RWPE1 (cell line): ENCODE measurements around the gene CTDSPL.

Experiments used
- CTCF ChIA-PET: fragments of 350-600 bp; sonication (Branson Sonifier 250); formaldehyde crosslinking; extraction: SDS; loops from one replicate; lab custom pipeline; 2021; lab: Yijun Ruan, JAX
- POLR2A ChIA-PET: fragments of 400-600 bp; formaldehyde crosslinking; extraction: SDS; loops from one replicate; lab custom pipeline; 2020; ENCODE audit warnings: antibody characterized with exemption; ENCODE audit not compliant: low non-redundant PET; lab: Yijun Ruan, JAX
- DNase-seq: peaks from one replicate; pipeline ENCODE4 v3.0.0; 2012; ENCODE audit warnings: low spot score
- H3K27ac ChIP-seq: fragments of 450-650 bp; 2 replicates; pipeline ENCODE4 v1.5.1; 2017
- TF ChIP-seq, protein P1 (sequence below): fragments of 450-650 bp; conservative IDR thresholded peaks from 2 replicates; pipeline ENCODE4 v1.5.1; 2017; ENCODE audit warnings: low read depth, mild to moderate bottlenecking

Gene CTDSPL

DNA sequence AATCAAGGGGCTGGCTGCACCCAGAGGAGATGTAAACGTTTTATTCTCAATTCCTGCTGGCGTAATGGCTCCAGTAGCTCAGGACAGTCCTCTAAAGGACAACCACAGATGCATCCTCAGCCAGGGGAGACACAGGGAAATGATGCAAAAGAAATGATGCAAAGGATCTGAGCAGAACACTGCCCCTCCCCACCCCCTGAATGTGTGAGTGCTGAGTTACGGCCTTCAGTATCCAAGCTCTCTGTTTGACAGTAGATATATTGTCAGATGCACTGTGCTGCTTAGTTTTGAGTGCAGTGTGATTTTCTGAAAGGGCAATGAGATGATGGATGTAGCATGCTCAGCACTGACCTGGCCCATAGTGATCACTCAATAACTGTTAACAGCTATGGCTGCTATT lies 41.4 kb upstream of the CTDSPL start:
- ChIA-PET POLR2A (no interaction called here), CTCF (no interaction called here)
- DNase-seq = no peak
- TF ChIP-seq, protein P1, sequence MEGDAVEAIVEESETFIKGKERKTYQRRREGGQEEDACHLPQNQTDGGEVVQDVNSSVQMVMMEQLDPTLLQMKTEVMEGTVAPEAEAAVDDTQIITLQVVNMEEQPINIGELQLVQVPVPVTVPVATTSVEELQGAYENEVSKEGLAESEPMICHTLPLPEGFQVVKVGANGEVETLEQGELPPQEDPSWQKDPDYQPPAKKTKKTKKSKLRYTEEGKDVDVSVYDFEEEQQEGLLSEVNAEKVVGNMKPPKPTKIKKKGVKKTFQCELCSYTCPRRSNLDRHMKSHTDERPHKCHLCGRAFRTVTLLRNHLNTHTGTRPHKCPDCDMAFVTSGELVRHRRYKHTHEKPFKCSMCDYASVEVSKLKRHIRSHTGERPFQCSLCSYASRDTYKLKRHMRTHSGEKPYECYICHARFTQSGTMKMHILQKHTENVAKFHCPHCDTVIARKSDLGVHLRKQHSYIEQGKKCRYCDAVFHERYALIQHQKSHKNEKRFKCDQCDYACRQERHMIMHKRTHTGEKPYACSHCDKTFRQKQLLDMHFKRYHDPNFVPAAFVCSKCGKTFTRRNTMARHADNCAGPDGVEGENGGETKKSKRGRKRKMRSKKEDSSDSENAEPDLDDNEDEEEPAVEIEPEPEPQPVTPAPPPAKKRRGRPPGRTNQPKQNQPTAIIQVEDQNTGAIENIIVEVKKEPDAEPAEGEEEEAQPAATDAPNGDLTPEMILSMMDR = no peak
- no peak overlapping the region for H3K27ac ChIP-seq

DNA sequence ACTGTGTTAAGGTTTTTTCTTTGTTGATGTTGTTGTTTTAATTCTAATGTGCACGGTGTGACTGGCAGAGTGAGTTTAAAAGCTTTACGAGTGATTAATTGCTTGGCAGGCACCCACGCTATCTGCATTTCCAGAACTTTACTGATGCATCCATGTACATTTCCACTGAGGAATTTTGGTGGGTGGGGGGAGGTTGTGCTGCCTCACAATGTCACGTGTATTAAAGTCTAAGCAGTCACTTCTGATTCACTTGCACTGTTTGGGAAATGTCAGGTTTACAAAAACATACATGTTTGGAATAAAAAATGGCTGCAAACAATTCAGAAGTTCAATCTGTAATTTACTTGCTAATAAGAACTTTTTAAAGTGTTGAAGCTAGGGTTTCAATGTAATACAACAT lies 38.5 kb upstream of the CTDSPL start:
- CTCF ChIA-PET = no interaction called here
- no peak for DNase-seq
- TF ChIP-seq, protein P1 = no peak
- POLR2A ChIA-PET = no interaction called here
- no peak overlapping the region for H3K27ac ChIP-seq

DNA sequence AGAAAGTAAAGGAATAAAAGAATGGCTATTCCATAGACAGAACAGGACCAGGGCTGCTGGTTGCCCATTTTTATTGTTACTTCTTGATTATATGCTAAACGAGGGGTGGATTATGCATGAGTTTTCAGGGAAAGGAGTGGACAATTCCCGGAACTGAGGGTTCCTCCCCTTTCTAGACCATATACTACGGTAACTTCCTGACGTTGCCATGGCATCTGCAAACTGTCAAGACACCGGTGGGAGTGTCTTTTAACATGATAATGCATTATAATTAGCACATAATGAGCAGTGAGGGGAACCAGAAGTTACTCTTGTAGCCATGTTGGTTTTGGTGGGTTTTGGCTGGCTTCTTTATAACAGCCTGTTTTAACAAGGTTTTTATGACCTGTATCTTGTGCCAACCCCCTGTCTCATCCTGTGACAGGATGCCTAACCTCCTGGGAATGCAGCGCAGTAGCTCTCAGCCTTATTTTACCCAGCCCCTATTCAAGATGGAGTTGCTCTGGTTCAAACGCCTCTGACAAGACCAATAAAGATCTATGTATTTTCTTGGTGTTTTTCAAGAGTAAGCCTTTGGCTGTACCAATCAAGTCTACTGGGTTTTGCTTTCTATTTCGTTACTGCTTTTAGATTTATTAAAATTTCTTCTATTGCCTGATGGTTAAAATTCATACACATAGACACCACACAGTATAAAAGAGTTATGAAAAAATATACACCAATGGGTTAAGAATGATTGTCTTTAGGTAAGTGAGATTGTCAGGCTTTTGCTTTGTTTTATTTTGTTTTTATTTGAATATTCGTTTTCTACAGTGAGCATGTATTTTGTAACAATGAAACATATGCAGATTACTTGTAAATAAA lies 37.4 kb upstream of the CTDSPL start:
- CTCF ChIA-PET = no interaction called here
- TF ChIP-seq, protein P1 = no peak
- DNase-seq = no peak
- POLR2A ChIA-PET = no interaction called here
- no peak overlapping the region for H3K27ac ChIP-seq

DNA sequence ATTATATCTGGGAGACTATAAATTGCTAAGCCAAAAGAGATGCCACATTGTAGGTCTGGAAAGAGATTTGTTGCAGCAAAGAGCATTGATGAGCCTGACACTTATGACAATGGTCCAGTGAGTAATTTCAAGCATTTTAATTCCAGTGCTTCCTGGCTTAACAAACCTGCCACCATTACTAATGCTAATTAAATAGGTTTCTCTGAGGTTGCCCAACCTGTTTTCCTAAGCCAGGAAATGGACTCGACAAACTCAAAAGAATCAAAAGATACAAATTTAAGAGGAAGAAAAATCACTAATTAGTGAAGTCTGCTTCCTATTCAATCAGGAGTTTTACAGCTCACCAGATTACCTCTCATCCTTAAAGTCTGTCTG lies 36.7 kb upstream of the CTDSPL start:
- POLR2A ChIA-PET = no interaction called here
- no peak overlapping the region for H3K27ac ChIP-seq
- TF ChIP-seq, protein P1 = no peak
- CTCF ChIA-PET = no interaction called here
- no peak for DNase-seq

DNA sequence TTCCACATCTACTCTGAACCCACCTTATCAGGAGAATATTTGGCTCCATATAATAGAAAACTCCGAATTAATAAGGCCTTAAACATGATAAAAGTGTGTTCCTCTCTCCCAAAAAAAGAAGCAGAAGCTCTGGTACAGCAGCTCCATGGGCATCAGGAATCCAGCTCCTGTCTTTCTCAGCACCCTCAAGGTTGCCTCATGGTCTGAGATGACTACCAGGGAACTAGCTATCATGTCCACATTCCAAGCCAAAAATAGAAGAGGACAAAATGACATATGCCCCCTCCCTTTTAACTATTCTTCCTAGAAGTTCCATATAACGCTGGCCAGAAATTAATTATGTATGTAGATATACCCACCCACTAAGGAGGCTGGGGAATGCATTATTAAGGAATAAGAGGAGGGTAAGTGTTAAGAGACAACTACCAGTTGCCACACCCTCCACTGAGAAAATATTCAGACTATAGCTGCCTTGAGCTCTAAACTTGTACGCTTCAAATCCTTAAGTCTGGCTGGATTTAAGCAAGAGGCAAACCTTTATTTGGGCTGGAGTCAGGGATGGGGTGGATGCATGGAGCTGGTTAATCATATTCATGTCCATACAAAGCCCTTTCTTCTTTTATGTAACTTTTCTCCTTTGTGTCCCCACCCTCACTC lies 35.8 kb upstream of the CTDSPL start:
- no peak overlapping the region for H3K27ac ChIP-seq
- no peak for DNase-seq
- ChIA-PET POLR2A (no interaction called here), CTCF (no interaction called here)
- TF ChIP-seq, protein P1 = no peak

DNA sequence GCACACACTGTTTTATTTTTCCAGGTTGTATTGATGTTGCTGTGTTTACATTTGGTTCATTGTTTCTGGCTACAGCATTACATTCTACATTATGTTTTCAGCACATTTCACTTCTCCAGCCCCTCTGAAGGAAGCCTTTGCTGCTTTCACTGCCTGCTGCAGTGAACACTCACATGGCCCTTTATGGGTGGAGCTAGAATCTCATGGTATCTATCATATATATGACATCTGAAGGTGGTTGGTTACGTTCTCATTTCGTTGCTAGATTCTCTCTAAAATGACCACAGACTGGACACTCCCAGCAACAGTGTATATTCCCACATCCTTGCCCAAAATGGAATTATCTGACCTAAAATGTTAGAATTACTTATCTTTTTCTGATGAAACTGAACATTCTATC lies 35.2 kb upstream of the CTDSPL start:
- DNase-seq = no peak
- ChIA-PET CTCF (no interaction called here), POLR2A (no interaction called here)
- H3K27ac ChIP-seq = no peak overlapping the region
- TF ChIP-seq, protein P1 = no peak
